Mucosa of stomach (tissue), 1 donor: ENCODE measurements around the gene DACT2.

Experiments
- H3K27me3 ChIP-seq: one replicate; pipeline ENCODE4 v1.7.0; 2013; ENCODE audit warnings: mild to moderate bottlenecking, low read length; ENCODE audit not compliant: control insufficient read depth, insufficient read depth
- H3K36me3 ChIP-seq: one replicate; pipeline ENCODE4 v1.7.0; 2013; ENCODE audit warnings: low read length; ENCODE audit not compliant: control insufficient read depth, insufficient read depth
- H3K4me1 ChIP-seq: one replicate; pipeline ENCODE4 v1.7.0; 2013; ENCODE audit warnings: mild to moderate bottlenecking, low read length; ENCODE audit not compliant: control insufficient read depth, insufficient read depth
- H3K4me3 ChIP-seq: one replicate; pipeline ENCODE4 v1.7.0; 2013; ENCODE audit warnings: low read length
- H3K9ac ChIP-seq: one replicate; pipeline ENCODE4 v1.7.0; 2013; ENCODE audit warnings: mild to moderate bottlenecking, low read length, moderate library complexity
- H3K9me3 ChIP-seq: one replicate; pipeline ENCODE4 v1.7.0; 2013; ENCODE audit warnings: mild to moderate bottlenecking, low read length, moderate library complexity; ENCODE audit not compliant: control insufficient read depth
- donor health status: Pancreatic carcinoma.

The DACT2 gene

GRCh38 chr6:168305096-168305749 lies 14.4 kb downstream of the DACT2 start:
- Histone ChIP-seq H3K9ac (no peak overlapping the region), H3K4me3 (no peak overlapping the region), H3K36me3 (no peaks in the 10 kb centered on the region), H3K27me3 (no peaks in the 10 kb centered on the region), H3K4me1 (peaks cover 14% of the 10 kb centered on the region), H3K9me3 (no peaks in the 10 kb centered on the region)

GRCh38 chr6:168304752-168305015 lies 14.9 kb downstream of the DACT2 start:
- Histone ChIP-seq H3K27me3 (no peaks in the 10 kb centered on the region), H3K9me3 (no peaks in the 10 kb centered on the region), H3K4me3 (no peak overlapping the region), H3K9ac (no peak overlapping the region), H3K4me1 (peaks cover 14% of the 10 kb centered on the region), H3K36me3 (no peaks in the 10 kb centered on the region)

- Histone ChIP-seq H3K9me3 (no peaks in the 10 kb centered on the region), H3K27me3 (no peaks in the 10 kb centered on the region), H3K4me1 (peaks cover 14% of the 10 kb centered on the region), H3K36me3 (no peaks in the 10 kb centered on the region), H3K9ac (no peak overlapping the region), H3K4me3 (no peak overlapping the region)
Measured at GRCh38 chr6:168303982-168304751, 15.4 kb downstream of the DACT2 start.

- H3K4me3 ChIP-seq, result no peak overlapping the region
- no peaks in the 10 kb centered on the region for H3K36me3 ChIP-seq
- no peaks in the 10 kb centered on the region for H3K9me3 ChIP-seq
- H3K27me3 ChIP-seq, result no peaks in the 10 kb centered on the region
- H3K9ac ChIP-seq, result no peak overlapping the region
- peaks cover 14% of the 10 kb centered on the region for H3K4me1 ChIP-seq
Measured at GRCh38 chr6:168302534-168302933, 17.0 kb downstream of the DACT2 start.

- H3K36me3 ChIP-seq, result no peaks in the 10 kb centered on the region
- H3K9ac ChIP-seq, result no peak overlapping the region
- H3K4me1 ChIP-seq, result peaks cover 14% of the 10 kb centered on the region
- no peak overlapping the region for H3K4me3 ChIP-seq
- no peaks in the 10 kb centered on the region for H3K9me3 ChIP-seq
- no peaks in the 10 kb centered on the region for H3K27me3 ChIP-seq
Measured at GRCh38 chr6:168301648-168302398, 17.8 kb downstream of the DACT2 start.

- no peaks in the 10 kb centered on the region for H3K27me3 ChIP-seq
- H3K36me3 ChIP-seq, result no peaks in the 10 kb centered on the region
- H3K9ac ChIP-seq, result no peak overlapping the region
- H3K4me1 ChIP-seq, result peaks cover 14% of the 10 kb centered on the region
- no peak overlapping the region for H3K4me3 ChIP-seq
- no peaks in the 10 kb centered on the region for H3K9me3 ChIP-seq
Measured at GRCh38 chr6:168300975-168301647, 18.5 kb downstream of the DACT2 start.

GRCh38 chr6:168299541-168300511 lies 19.8 kb downstream of the DACT2 start:
- H3K27me3 ChIP-seq, result no peaks in the 10 kb centered on the region
- H3K4me1 ChIP-seq, result peaks cover 14% of the 10 kb centered on the region
- no peaks in the 10 kb centered on the region for H3K9me3 ChIP-seq
- no peak overlapping the region for H3K4me3 ChIP-seq
- no peak overlapping the region for H3K9ac ChIP-seq
- no peaks in the 10 kb centered on the region for H3K36me3 ChIP-seq

GRCh38 chr6:168297643-168298042 lies 21.9 kb downstream of the DACT2 start:
- H3K9ac ChIP-seq, result no peak overlapping the region
- no peaks in the 10 kb centered on the region for H3K36me3 ChIP-seq
- H3K27me3 ChIP-seq, result no peaks in the 10 kb centered on the region
- H3K4me3 ChIP-seq, result no peak overlapping the region
- peaks cover 13% of the 10 kb centered on the region for H3K4me1 ChIP-seq
- no peaks in the 10 kb centered on the region for H3K9me3 ChIP-seq

GRCh38 chr6:168294901-168295300 lies 24.7 kb downstream of the DACT2 start:
- no peak overlapping the region for H3K4me3 ChIP-seq
- no peaks in the 10 kb centered on the region for H3K4me1 ChIP-seq
- no peaks in the 10 kb centered on the region for H3K36me3 ChIP-seq
- no peaks in the 10 kb centered on the region for H3K27me3 ChIP-seq
- H3K9ac ChIP-seq, result no peak overlapping the region
- H3K9me3 ChIP-seq, result no peaks in the 10 kb centered on the region

GRCh38 chr6:168293636-168294530 lies 25.7 kb downstream of the DACT2 start:
- Histone ChIP-seq H3K9me3 (no peaks in the 10 kb centered on the region), H3K4me1 (no peaks in the 10 kb centered on the region), H3K36me3 (no peaks in the 10 kb centered on the region), H3K9ac (no peak overlapping the region), H3K4me3 (no peak overlapping the region), H3K27me3 (peaks cover 3% of the 10 kb centered on the region)
